GM12875 (cell line): ENCODE data around the gene TMEM25.
"Not testable (repeated sequence)": the region's sequence is repeated elsewhere in the genome, so short reads cannot be mapped to it uniquely, and the experiment has no call there.

ENCODE experiments used
- H3K4me3 ChIP-seq: one replicate; pipeline ENCODE4 v1.5.1; 2011; ENCODE audit warnings: low read depth, low read length, control low read depth
- CTCF ChIP-seq: IDR thresholded peaks from 2 replicates; pipeline ENCODE4 v1.5.1; 2011; ENCODE audit warnings: low read depth, mild to moderate bottlenecking, control low read depth, inconsistent platforms, low read length, moderate library complexity, borderline replicate concordance; ENCODE audit not compliant: insufficient read depth

TMEM25 gene

GRCh38 chr11:118565051-118565450 is 34.1 kb downstream of the TMEM25 start:
- no peak for TF ChIP-seq CTCF

GRCh38 chr11:118569670-118570069 is 38.7 kb downstream of the TMEM25 start:
- TF ChIP-seq CTCF, result no peak

More at GRCh38 chr11:118565051-118565450, 34.1 kb downstream of the TMEM25 start:
- H3K4me3 ChIP-seq, result no peak overlapping the region

GRCh38 chr11:118570787-118571186 is 39.8 kb downstream of the TMEM25 start:
- H3K4me3 ChIP-seq, result no peak overlapping the region
- no peak for TF ChIP-seq CTCF

More at GRCh38 chr11:118569670-118570069, 38.7 kb downstream of the TMEM25 start:
- no peak overlapping the region for H3K4me3 ChIP-seq

- H3K4me3 ChIP-seq, result peak overlapping the region; percentile 23
Observed at GRCh38 chr11:118571701-118572060, 40.7 kb downstream of the TMEM25 start.

- H3K4me3 ChIP-seq, result peak within 1 kb of the TSS; percentile 96
- no peak for TF ChIP-seq CTCF
Observed at GRCh38 chr11:118572061-118572980, 41.3 kb downstream of the TMEM25 start, which contains the start of gene ARCN1. Gene ARCN1, plus strand, starts transcription at chr11:118572409. Its CDS starts 139 bp downstream, at chr11:118572548.

- no peak for TF ChIP-seq CTCF
Observed at GRCh38 chr11:118572981-118573550, 42.1 kb downstream of the TMEM25 start.

GRCh38 chr11:118574636-118575035 is 43.6 kb downstream of the TMEM25 start:
- H3K4me3 ChIP-seq, result no peak overlapping the region
- no peak for TF ChIP-seq CTCF

More at GRCh38 chr11:118572981-118573550, 42.1 kb downstream of the TMEM25 start:
- H3K4me3 ChIP-seq, result peak overlapping the region; percentile 96

- H3K4me3 ChIP-seq, result not testable (repeated sequence)
Observed at GRCh38 chr11:118577995-118578394, 47.0 kb downstream of the TMEM25 start.
